Activated CD4-positive, alpha-beta T cell treated with anti-CD3 and anti-CD28 coated beads, Interleukin-10, Interleukin-2, amounts not matched to agents 100 ng/mL and 50 ng/mL, durations not matched to agents 16 hours and 8 hours (primary cell): ENCODE data around the gene NOL11.
"Not testable (repeated sequence)": the region's sequence is repeated elsewhere in the genome, so short reads cannot be mapped to it uniquely, and the experiment has no call there.

Experiments used
- DNase-seq: peaks from one replicate; pipeline ENCODE4 v3.0.0-alpha.2; 2020

The NOL11 gene

DNA sequence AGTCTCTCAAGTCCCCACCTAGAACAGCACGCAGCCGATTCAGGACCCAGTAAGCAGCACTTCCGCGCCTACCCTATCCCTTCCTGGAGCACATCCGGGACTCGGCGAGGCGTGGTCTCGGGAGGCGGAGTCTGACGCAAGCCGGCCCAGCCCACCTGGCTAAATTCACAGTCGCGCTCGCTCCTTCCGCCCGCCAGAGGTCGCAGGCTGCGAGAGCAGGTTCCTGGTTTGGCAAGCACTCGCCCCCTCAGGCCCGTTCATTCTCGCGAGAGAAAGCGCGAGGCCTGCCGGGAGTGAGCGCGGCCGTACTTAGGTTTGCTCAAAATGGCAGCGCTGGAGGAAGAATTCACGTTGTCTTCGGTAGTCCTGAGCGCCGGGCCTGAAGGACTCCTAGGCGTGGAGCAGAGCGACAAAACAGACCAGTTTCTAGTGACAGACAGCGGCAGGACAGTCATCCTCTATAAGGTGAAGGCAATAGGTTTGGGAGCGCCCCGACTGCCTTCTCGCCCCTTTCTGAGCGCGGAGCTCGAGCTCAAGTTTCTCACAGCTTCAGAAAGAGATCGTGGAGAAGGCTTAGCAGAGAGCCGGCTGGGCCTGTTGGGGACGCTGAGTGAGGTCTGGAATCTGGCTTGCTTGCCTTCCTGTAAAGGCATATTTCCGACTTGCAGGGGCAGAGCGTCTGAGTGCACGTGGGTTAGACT, at the start of gene NOL11:
Gene NOL11, plus strand, starts transcription at position 313 of the 701 bp plus-strand sequence. Its CDS starts 12 bp downstream, at position 325.
- peak; percentile 100 for DNase-seq

DNA sequence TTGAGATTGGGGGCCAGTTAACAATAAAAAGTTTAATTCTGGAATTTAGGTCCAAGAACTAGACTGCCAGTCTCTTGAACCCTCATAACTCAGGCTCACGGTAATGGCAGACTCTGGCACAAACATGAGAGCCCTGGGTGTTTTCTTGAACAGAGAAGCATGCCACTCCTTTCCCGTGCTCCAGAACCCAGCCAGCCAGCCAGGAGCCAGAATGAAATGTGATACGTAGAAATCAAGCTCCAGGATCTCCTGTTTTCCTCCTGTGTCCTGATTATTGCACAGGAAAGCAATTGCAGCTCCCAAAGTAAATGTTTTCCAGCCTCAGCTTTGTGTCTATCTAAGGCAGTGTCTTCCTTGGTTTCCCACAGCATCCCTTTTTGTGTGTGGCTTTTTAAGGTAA, 46.2 kb upstream of the NOL11 start:
- DNase-seq, result no peak

DNA sequence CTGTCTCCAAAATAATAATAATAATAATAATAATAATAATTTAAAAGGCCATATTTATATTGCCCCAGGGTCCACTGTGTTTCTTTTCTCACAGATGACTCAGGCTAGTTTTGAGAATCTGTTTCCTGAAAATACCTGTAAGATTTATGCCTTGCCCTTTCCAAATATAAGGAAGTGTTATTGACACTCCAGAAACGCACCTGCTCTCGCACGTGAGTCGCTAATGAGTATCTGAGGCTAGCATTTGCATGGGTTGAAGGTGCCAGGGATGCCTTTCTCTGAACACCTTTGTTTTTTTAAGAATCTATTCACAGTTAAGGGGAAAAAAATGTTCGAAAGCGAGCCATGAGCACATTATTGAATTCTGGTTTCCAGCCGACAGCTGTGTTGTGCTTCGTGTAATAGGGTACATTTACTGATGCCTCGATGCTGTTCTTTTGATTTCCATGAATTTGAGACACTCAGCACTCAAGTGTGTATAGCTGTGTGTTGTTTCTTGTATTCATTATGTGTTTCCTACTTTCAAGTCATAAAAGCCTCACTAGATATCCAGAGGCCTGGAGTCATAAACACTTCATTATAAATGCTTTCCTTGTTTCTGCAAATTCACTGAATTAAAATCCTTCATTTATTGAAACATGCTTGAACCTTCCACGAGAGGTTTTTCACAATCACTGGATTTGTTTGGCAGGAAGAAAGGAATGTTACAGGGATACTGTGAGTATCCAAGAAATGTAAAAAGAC, 45.0 kb upstream of the NOL11 start:
- DNase-seq, result no peak

DNA sequence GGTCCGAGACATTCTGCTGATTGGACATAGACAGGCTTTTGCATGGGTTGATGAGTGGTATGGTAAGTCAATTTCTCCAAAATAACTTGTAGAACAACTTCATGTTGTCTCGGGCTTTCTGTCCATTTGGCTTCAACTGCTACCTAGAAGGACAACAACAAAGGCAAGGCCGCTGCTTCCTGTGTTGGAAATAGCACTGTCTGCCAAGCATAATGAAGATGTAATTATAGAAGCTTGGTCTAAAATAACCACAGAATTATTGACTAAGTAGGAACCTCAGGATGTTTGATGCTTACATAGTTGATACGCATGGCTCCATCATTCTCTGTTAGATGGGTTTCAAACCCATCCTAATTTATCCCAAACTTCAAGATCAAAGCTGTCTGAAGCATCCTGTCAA, 42.3 kb upstream of the NOL11 start:
- DNase-seq, result no peak

DNA sequence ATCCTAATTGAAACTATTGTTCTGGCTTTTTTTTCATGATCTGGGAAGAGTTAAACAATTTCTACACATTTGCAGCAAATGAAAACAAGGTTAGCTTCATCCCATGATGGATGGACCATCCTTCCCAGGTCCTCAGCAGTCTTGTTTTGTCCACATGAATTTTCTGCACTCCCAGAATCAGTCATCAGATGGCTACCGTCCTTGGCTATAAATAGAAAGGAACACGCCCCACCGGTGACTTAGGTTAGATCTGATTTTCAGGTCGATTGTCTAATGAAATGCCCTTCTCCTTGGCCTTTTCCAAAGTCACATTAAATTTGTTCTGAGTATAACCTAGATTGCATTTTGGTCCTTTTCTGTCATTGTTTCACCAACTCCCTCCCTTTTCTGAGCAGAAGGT, 41.4 kb upstream of the NOL11 start:
- DNase-seq, result no peak

DNA sequence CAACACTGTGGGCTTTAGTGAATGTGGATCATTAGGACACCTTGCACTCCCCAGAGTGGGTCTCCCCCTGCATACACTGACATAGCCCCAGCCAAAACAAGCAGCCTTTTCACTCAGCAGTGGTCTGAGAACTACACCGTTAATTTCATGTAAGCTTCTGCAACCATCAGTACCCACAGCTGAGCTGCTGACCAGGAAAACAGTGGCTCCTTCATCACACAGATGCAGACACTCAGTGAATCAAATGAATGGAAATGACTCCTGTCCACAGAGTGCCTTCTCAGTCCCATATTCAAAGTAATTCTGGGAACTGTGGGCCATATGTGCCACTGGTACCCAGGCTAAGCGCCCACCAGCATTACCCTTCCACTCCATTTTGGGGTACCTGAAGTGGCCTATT, 39.3 kb upstream of the NOL11 start:
- DNase-seq, result no peak

DNA sequence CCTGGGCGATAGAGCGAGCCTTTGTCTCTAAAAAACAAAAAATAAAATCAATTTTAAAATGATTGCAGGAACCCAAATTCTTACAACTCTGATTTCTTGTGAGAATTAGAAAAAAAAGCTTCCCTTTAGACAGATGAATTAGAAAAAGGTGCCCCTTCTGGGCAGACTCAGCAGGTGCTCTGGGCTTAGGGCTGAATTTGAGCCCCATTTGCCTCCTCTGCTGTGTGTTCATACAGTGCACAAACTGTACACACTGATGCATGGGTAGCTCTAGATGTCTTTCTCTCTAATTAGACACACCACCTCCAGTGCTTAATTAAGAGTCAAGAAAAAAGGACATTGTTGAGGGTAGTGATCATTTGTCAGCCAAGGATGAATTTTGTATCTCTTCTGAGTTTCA, 38.5 kb upstream of the NOL11 start:
- DNase-seq, result no peak

DNA sequence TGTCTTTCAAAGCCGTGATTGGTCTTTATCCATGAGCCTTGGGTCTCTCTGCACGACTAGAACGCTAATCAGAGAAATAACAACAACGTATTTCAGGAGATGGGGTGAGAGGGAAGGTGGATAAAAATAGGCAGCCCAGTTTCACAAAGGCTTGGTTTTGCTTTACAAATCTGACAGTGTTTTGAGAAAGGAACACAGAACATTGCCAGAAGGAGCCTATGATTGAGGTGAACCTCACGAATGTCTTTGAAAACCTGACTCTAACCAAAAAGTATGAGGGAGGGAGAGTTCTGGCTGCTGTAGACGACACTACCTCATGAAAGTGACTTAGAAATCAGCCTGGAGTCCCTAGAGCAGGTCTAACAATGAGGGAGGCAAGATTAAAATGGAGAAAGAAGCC, 38.0 kb upstream of the NOL11 start:
- DNase-seq, result no peak

DNA sequence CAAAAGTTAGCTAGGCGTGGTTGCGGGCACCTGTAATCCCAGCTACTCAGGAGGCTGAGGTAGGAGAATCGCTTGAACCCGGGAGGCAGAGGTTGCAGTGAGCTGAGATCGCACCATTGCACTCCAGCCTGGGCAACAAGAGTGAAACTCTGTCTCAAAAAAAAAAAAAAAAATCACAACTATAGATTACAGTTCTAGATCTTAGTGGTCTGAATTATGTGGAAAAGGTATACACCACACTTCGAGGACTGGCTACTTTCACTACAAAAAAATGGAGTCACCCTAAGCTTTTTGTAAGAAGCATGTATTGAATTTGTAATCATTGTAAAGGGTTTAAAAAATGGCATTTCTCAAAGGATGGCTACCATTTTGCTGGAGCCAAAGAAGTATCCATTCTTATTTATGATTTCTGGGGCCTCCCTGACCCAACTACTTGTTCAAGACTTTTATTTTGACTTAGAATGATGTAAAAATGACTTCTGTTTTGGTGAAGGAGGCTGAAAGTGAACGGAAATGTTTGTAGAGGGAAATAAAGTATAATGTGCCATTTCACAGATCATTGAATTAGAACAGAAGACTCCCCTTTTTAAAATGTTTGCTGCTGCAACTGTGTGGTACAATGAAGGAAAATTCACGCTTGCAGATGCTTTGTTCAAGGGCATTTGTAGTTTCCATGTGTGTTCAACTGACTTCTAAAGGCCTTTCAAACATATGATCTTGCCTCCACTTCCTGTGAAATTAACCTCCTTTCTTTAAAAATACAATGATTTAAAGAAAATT, 37.1 kb upstream of the NOL11 start:
- no peak for DNase-seq

DNA sequence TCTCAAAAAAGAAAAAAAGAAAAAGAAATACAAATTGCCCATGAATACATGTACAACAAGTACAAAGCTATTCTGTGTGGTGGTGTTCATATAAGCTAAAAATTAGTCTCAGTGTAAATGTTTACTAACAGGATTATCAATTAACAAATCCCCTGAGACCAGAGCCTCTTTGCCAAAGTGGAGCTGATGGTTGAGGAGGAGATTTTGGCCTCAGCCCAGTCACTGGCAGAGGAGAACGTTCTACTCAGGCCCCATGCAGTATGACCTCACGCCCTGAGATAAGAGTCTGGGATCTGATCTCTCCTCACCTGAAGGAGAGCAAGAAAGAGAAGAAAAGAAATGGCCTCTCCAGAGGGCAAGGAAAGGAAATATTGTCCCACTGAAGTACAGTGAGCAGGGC, 35.5 kb upstream of the NOL11 start:
- no peak for DNase-seq

DNA sequence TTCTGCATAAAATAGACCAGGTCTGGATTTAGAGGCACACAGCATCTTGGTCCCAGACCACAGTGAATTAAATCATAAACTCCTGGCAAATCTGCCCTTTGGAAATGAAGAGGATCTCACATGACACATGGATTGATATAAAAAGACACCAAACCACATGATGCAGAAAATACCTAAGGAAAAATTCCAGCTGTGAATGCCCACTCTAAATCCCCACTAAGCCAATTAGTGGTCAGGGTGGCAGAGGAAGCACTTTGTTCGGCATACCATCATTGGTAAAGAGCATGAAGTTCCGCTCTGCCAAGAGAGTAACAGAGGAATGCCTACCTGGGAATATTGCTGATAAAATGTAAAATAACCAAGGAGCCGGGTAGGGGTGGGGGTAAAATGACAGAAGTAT, 32.4 kb upstream of the NOL11 start:
- DNase-seq, result no peak

DNA sequence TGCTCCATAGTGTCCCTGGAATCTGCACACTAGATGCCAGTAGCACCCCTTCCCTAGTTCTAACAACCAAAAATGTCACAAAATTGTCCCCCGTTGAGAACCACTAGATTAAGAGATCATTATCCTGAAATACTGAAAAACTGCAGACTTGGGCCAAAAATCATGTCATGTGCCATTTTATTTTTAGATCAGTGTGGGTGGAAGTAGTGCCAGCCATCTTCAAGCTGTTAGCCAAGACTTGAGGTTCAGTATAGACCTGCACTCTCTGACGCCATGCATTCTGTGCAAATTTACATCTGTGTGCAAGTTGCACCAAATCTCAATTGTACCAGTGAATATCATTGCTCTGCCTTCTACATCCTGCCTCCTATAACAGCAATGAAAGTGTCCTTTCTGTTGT, 31.5 kb upstream of the NOL11 start:
- no peak for DNase-seq

DNA sequence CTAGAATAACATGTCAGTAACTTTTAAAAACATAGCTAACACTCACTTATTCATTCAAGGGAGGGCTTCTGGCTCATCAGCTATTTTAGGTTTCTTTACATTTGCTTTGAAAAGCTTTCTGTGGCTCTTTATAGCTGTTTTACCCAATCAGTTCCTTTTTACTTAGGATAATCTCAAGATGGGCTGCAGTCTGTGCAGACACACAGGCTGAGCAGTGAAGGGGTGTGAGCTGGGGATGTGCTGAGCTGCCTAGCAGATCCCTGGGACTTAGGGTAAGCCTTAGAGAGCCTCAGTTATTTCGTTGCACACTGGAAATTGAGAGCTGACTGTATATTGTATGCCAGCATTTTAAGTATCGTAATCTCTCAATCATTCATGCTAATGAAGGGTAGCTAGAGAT, 30.2 kb upstream of the NOL11 start:
- no peak for DNase-seq

DNA sequence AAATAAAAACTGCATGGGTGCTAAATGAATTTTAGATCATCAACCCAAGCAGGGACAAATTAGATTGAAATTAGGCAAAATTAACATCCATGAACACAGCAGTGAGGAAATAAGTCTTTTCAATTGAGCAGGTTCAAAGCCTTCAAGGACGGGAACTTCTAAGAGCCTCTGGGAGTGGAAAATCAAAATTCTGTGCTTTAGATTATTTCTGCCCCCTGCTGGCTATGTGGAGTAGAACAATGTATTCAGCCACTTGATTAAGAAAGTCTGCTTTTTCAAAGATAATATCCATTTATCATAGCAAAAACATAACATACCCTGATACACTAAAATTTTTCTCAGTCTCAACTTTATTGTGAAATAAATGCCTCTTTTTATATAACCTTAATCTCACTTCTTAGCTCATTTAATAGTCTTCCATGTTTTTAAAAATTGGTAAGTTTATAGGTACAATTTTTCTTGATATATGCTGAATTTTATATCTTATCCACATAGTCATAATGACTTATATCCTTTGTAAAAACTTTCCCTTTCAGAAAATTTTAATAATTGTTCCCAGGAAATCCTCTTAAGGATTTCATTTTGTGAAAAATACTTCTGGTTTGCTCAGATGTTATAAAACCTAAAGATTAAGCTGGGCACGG, 28.1 kb upstream of the NOL11 start:
- DNase-seq, result peak; percentile 65

DNA sequence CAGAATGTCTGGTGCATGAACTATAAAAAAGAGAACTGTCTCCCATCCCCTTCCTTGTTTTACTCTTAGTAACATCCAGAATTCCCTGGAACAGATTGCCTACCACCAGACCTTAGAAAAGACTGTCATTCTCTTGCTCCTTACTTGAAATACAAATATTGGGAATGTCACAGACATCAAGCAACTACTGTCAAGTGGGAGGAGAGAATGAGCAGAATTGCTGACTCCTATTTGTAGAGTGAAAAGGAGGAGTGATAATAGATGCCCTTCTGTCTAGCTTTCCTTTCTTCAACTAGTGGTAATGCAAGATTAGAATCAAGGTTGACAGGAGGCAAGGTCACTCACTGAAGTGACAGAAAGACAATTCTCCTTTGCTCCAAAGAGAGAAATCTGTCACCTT, 23.9 kb upstream of the NOL11 start:
- no peak for DNase-seq

DNA sequence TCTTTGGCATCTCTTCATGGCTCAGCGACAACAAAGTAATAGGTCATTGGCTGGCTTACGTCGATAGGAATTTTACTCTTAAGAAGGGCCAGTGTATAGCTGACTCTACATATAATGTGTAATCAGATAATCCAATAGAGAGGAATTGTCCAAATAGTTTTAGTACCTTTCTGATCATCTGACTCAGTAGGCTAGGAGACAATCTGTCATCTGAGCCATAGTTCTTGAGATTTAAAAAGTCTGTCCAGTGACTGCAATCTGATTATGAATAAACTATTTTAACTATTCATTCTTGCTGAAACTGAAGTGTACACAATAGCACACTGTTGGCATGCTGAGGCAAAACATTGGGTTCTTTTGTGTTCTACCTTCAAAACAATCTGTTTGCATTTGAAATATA, 21.4 kb upstream of the NOL11 start:
- DNase-seq, result no peak

DNA sequence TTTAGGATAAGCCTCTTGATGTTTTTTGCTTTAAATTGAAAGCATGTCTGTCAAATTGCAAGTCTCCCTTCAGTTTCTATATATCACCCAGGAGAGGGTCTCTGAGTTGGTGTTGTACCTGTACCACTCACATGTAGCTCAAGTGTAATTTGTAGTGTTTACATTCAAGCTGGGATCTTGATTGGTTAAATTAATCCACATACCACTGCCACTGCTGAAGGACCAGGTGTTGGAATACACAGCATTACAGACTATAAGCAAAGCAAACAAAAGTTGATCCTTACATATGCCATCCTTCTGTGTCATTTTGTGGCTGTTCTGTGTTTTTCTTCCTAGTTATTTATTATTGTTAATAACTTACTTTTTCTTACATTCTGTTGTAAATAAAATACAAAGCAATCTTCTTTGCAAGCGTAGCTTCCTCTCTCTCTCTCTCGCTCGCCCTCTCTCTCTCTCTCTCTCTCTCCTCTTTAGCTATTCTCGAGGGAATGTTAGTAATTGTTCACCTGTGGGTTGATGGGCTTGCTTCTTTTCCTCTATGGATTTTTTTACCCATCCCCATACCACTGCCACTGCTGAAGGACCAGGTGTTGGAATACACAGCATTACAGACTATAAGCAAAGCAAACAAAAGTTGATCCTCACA, 20.8 kb upstream of the NOL11 start:
- no peak for DNase-seq

DNA sequence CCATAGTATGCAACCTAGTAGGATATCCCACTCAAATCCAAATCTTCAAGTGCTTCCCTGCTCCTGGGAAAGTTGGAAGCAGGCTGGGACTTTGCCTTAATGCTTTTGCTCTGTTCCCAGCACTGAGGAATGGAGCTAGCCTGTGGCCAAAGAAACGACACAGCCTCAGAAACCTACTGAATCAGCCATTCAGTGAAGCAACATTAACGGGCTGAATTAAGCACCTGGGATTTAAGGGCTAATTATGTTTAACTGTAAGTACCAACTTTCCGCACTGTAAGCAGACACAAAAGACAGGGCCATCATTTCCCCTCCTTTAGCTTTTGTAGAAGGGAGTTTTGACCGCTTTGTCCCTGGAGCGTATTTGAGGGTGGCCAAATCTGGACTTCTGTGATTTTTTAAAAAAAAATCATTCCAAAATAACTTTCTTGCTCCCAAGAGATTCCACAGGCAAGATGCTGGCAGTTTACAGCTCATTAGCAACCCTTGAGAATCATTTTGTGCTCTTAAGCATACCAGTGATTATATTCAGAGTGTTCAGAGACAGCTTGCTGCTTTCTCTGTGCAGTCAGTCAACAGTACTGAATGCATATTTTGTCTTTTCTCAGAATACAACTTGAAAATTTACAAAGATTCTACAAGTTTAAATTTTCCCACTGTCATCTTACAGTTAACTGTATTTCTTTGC, 17.6 kb upstream of the NOL11 start:
- no peak for DNase-seq

DNA sequence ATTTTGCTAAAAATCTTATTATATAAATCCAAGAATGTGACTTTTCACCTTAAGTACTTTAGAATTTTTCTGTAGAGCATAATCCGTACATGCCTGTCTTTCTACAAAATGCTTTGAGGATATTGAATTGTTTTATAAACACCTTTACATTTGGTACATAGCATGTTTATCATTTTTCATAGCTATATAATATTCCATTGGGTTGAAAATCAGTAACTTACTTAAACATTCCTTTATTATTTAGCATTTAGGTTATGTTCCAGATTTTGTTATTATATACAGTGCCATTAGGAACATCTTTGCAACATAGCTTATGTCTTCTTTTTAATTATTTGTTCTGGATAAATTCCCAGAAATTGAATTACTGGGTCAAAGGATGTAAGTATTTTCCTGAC, 17.0 kb upstream of the NOL11 start:
- no peak for DNase-seq

DNA sequence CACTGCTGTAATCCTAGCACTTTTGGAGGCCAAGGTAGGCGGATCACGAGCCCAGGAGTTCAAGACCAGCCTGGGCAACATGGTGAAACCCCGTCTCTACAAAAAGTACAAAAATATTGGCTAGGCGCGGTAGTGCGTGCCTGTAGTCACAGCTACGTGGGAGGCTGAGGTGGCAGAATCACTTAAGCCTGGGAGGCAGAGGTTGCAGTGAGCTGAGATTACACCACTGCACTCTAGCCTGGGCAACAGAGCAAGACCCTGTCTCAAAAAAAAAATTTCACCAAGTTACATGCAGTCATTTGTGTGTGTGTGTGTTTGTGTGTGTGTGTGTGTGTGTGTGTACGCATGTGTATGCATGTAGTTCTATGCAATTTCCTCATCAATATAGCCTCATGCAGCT, 14.9 kb upstream of the NOL11 start:
- not testable (repeated sequence) for DNase-seq

DNA sequence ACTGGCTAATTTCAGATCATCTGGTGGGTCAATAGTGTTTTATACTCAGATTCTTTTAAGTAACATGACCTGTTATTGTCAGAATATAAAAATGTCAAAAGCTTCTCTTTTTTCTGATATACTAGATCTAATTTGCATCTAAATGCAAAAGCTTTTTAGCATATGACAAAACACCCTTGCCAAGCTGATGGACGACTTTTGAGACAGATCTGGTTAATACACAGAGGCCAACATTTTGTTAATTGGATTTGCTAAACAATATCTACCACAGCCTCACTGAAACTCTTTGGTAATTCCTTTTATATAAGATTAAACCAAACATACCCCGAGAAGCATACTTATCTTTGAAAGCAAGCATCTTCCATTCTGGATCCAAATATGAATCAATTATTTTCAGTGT, 10.3 kb upstream of the NOL11 start:
- DNase-seq, result no peak

DNA sequence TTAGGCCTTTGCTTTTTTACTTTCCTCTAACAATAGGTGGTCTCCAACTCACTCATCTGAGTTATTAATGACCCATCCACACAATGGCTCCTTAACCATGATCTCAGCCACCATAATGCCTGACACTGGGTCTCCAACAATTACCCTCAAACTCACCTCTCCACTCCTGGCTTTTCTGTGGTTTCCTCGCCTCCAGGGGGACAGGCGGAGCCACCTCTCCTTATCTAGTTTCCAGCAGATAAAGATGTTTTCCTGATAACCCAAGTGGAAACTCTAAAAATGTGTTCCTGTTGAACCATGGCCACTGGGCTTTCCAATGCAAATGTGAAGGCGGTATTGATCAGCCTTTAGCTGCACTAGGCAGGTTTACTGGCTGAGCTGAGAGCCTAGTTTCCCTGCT, 9.4 kb upstream of the NOL11 start:
- DNase-seq, result no peak
